Glutamatergic neuron (in vitro differentiated cells): ENCODE measurements around the gene MGMT. TPM values are rescaled to one million over a fixed set of nuclear protein-coding genes. Genes with fewer than 3 reads are reported as not detected.

Experiments
- DNase-seq: peaks from one replicate; pipeline ENCODE4 v3.0.0; 2022
- H3K27ac Mint-ChIP-seq: one replicate; pipeline ENCODE4 v1.8.0; 2020; ENCODE audit warnings: mild to moderate bottlenecking, mixed read lengths, inconsistent platforms; ENCODE audit not compliant: unreplicated experiment
- H3K27me3 Mint-ChIP-seq: one replicate; pipeline ENCODE4 v1.8.0; 2020; ENCODE audit warnings: mild to moderate bottlenecking, moderate library complexity, mixed read lengths, inconsistent platforms; ENCODE audit not compliant: unreplicated experiment
- H3K36me3 Mint-ChIP-seq: one replicate; pipeline ENCODE4 v1.8.0; 2020; ENCODE audit warnings: mild to moderate bottlenecking, mixed read lengths, inconsistent platforms; ENCODE audit not compliant: unreplicated experiment
- H3K4me1 Mint-ChIP-seq: one replicate; pipeline ENCODE4 v1.8.0; 2020; ENCODE audit warnings: mild to moderate bottlenecking, low read depth, mixed read lengths, inconsistent platforms; ENCODE audit not compliant: unreplicated experiment
- H3K4me3 Mint-ChIP-seq: one replicate; pipeline ENCODE4 v1.8.0; 2020; ENCODE audit warnings: mild to moderate bottlenecking, mixed read lengths, inconsistent platforms; ENCODE audit not compliant: unreplicated experiment
- H3K9me3 Mint-ChIP-seq: one replicate; pipeline ENCODE4 v1.8.0; 2020; ENCODE audit warnings: mild to moderate bottlenecking, moderate library complexity, mixed read lengths, inconsistent platforms; ENCODE audit not compliant: unreplicated experiment
- CTCF ChIP-seq: fragments of 200-600 bp; sonication (generic); IDR thresholded peaks from one replicate; pipeline ENCODE4 v1.5.0; 2021; ENCODE audit not compliant: partially characterized antibody, unreplicated experiment
- total RNA-seq: library from RNA; stranded (reverse); fragmentation: NEBNext Ultra II Directional; extraction: Animal tissue kit (Norgen Biotek cat#: 25700); gene quantifications from one replicate; pipeline ENCODE4 v1.2.1, GENCODE V29; 2021; ENCODE audit not compliant: unreplicated experiment

Gene MGMT
- total RNA-seq, 1 donor from 2014 or later, result 15.9 TPM

GRCh38 chr10:129548600-129548999 lies 81.6 kb downstream of the MGMT start:
- DNase-seq, result no peak
- Mint-ChIP-seq H3K36me3 (peaks cover 7% of the 10 kb centered on the region), H3K4me3 (no peak overlapping the region), H3K4me1 (peaks cover 8% of the 10 kb centered on the region), H3K27ac (no peak overlapping the region), H3K27me3 (no peaks in the 10 kb centered on the region), H3K9me3 (peaks cover 2% of the 10 kb centered on the region)
- no peak for TF ChIP-seq CTCF

GRCh38 chr10:129550076-129550475 lies 83.0 kb downstream of the MGMT start:
- H3K4me1 Mint-ChIP-seq, result peaks cover 9% of the 10 kb centered on the region
- peaks cover 7% of the 10 kb centered on the region for H3K36me3 Mint-ChIP-seq
- H3K9me3 Mint-ChIP-seq, result peaks cover 8% of the 10 kb centered on the region
- no peak overlapping the region for H3K27ac Mint-ChIP-seq
- H3K4me3 Mint-ChIP-seq, result no peak overlapping the region
- H3K27me3 Mint-ChIP-seq, result peaks cover 2% of the 10 kb centered on the region
- no peak for TF ChIP-seq CTCF
- DNase-seq, result no peak

GRCh38 chr10:129550658-129551057 lies 83.6 kb downstream of the MGMT start:
- Mint-ChIP-seq H3K4me1 (peaks cover 9% of the 10 kb centered on the region), H3K9me3 (peaks cover 8% of the 10 kb centered on the region), H3K27ac (no peak overlapping the region)

GRCh38 chr10:129552119-129552518 lies 85.1 kb downstream of the MGMT start:
- peaks cover 8% of the 10 kb centered on the region for H3K9me3 Mint-ChIP-seq
- TF ChIP-seq CTCF, result no peak
- peaks cover 7% of the 10 kb centered on the region for H3K36me3 Mint-ChIP-seq
- H3K27me3 Mint-ChIP-seq, result peaks cover 2% of the 10 kb centered on the region
- peaks cover 6% of the 10 kb centered on the region for H3K4me1 Mint-ChIP-seq
- H3K27ac Mint-ChIP-seq, result no peak overlapping the region
- no peak overlapping the region for H3K4me3 Mint-ChIP-seq
- DNase-seq, result no peak

More at GRCh38 chr10:129550658-129551057, 83.6 kb downstream of the MGMT start:
- Mint-ChIP-seq H3K36me3 (peaks cover 7% of the 10 kb centered on the region), H3K27me3 (peaks cover 2% of the 10 kb centered on the region), H3K4me3 (no peak overlapping the region)
- DNase-seq, result no peak
- no peak for TF ChIP-seq CTCF

DNA sequence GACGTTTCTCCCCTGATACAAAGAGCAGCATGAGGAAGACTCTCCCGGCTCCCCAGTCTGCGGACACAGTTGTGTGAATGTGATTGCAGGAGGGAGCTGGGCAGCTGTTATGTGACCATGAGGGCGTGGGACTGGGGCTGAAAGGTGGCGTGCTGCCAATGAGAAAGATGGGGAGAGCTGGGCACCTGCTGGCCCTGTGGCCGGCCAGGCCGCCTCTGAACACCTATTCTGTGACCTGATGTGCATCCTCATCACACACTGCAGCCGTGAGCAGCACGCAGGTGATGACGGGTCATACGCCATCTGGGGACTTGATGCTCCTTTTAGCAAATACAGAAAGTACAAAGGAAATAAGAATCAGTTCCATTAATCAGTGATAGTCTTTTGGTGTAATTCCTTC lies 86.9 kb downstream of the MGMT start:
- Mint-ChIP-seq H3K9me3 (peaks cover 8% of the 10 kb centered on the region), H3K27ac (no peak overlapping the region), H3K4me1 (peaks cover 3% of the 10 kb centered on the region), H3K4me3 (no peak overlapping the region), H3K27me3 (peaks cover 2% of the 10 kb centered on the region), H3K36me3 (peaks cover 7% of the 10 kb centered on the region)
- TF ChIP-seq CTCF, result no peak
- DNase-seq, result no peak
